HG02798 (cell line): Measurements from ENCODE around the gene PUS3.
"Not testable (repeated sequence)": the region's sequence is repeated elsewhere in the genome, so short reads cannot be mapped to it uniquely, and the experiment has no call there.

Experiments used
- ATAC-seq: cut with Tn5 transposase; IDR thresholded peaks from one replicate; pipeline ENCODE4 v1.9.1; 2021; ENCODE audit warnings: mild to moderate bottlenecking; ENCODE audit not compliant: unreplicated experiment, poor library complexity

The PUS3 gene

DNA sequence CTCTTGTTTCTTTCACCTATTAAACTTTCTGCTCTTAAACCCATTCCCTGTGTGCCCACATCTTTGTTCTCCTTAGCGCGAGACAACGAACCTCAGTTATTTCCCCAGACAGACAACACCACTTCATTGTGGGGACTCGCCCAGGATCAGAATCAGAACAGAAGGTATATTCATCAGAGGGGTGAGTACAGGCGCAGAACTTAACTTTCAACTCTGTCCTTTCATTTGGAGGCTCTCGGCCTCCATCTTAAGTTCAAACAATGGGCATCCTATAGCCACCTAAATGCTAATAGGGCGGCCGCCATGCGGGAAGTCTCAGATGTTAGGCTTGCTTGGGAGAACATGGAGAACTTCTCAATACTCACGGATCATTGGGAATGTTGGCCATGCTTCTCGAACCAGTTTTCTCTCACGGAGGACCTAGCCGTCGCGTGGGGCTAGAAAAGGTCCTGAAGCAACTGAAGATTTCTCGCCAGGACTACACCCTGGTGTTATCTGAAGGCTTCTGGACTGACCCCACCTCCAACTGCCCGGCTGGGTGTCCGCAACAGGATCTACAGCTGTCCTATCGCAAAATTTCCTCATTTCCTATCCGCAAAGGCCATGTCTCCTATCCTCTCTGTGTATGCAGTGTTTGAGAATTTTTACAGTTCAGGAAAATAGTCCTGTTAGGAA lies 29.0 kb downstream of the PUS3 start:
- no peak for ATAC-seq

DNA sequence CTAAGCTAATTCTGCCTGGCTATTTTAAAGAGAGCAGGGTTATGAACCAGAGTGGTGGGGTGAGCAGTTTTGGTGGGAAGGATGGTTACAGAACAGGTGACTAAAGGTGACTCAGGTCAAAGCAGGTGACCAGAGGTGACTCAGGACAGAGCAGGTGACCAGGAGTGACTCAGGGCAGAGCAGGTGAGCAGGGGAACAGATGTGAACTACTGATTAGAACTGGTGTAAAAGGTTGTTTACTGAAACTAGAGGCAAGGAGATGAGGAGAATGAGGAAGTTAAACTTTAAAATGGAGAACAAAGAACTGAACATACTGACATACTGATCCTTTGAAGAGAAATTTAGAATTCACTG lies 30.9 kb downstream of the PUS3 start:
- no peak for ATAC-seq

DNA sequence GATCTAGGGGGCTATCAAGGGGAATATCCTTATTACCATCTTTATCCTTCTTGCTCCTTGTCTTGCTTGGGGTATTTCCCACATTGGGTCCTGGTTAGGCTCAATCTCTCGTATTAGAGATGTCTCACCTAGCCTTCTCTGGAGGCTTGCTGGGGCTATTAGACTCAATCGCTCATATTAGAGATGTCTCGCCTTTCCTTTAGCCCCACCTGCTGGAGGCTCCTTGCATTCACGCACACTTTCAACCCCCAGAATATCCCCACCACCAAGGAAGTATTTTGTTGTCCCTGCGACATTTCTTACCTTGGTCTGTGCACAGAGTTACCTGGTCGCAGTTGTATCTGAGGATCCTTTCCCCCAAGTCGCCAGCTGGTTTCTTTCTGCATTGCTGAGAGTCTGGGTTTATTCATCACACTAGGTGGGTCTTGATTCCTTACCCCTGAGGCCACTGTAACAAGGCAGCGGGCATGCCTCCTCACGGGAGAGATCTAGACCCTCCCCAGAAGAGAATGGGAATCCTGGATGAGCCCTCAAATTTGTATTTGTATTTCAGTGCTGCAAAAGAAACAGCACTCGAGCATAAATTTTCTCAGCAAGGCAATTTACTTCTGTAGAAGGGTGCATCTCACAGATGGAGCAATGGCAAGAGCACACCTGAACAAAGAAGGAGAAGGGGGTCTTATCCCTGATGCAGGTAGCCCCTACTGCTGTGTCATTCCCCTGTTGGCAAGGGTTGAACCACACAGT lies 31.4 kb downstream of the PUS3 start:
- no peak for ATAC-seq

DNA sequence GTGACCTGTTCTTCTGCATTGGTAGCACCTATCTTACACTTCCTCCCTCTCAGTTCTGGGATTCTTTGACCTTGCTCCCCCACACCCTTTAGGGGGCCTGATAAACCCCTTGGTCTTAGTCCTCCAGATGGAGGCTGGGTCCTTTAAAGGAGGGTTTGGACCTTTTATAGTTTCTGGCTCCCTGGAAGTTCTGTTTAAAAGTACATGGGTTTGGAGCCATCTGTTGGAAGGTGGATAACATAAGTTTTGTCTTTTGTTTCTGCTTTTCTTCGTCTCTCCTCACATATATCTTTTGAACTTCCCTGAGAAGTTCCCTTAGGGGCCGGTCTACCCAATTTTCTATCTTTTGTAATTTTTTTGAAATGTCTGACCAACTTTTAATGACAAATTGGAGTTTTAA lies 33.5 kb downstream of the PUS3 start:
- no peak for ATAC-seq

DNA sequence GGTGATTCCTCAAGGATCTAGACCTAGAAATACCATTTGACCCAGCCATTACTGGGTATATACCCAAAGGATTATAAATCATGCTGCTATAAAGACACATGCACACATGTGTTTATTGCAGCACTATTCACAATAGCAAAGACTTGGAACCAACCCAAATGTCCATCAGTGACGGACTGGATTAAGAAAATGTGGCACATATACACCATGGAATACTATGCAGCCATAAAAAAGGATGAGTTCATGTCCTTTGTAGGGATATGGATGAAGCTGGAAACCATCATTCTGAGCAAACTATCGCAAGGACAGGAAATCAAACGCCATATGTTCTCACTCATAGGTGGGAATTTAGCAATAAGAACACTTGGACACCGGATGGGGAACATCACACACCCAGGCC lies 37.7 kb downstream of the PUS3 start:
- not testable (repeated sequence) for ATAC-seq

DNA sequence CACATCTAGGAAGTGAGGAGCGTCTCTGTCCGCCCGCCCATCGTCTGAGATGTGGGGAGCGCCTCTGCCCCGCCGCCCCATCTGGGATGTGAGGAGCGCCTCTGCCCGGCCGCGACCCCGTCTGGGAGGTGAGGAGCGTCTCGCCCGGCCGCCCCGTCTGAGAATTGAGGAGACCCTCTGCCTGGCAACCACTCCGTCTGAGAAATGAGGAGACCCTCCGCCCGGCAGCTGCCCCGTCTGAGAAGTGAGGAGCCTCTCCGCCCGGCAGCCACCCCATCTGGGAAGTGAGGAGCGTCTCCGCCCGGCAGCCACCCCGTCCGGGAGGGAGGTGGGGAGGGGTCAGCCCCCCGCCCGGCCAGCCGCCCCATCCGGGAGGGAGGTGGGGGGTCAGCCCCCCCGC lies 40.2 kb downstream of the PUS3 start:
- not testable (repeated sequence) for ATAC-seq

DNA sequence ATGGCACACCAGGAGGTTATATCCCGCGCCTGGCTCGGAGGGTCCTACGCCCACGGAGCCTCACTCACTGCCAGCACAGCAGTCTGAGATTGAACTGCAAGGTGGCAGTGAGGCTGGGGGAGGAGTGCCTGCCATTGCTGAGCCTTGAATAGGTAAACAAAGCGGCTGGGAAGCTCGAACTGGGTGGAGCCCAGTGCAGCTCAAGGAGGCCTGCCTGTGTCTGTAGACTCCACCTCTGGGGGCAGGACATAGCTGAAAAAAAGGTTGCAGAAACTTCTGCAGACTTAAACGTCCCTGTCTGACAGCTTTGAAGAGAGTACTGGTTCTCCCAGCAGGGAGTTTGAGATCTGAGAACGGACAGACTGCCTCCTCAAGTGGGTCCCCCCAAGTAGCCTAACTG lies 45.3 kb downstream of the PUS3 start:
- not testable (repeated sequence) for ATAC-seq

DNA sequence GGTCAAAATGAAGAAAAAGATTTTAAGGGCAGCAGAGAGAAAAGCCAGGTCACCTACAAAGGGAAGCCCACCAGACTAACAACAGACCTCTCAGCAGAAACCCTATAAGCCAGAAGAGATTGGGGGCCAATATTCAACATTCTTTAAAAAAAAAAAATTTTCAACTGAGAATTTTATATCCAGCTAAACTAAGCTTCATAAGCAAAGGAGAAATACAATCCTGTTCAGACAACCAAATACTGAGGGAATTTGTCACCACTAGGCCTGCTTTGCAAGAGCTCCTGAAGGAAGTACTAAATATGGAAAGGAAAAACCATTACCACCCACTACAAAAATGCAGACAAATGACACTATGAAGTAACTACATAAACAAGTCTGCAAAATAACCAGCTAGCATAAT lies 56.8 kb downstream of the PUS3 start:
- ATAC-seq = no peak
